Vagina (tissue), 2 donors: Measurements from ENCODE around the gene TLN1.

Source experiments
- POLR2A ChIP-seq, 2 donors: fragments of 450-650 bp; IDR thresholded peaks; one replicate each; pipeline ENCODE4 v1.6.1; 2017; ENCODE audit warnings: antibody characterized with exemption in 2 of 2, mild to moderate bottlenecking in 2 of 2, moderate library complexity in 2 of 2
- TF ChIP-seq, protein P1 (sequence below), 3 experiments: fragments of 450-650 bp in 2 of 3; fragments of 200-600 bp in 1 of 3; sonication (generic) in 1 of 3; IDR thresholded peaks; one replicate each; pipeline ENCODE4 v1.5.1; 2017 to 2019; ENCODE audit warnings: antibody characterized with exemption in 3 of 3, mild to moderate bottlenecking in 2 of 3, moderate library complexity in 2 of 3

DNA sequence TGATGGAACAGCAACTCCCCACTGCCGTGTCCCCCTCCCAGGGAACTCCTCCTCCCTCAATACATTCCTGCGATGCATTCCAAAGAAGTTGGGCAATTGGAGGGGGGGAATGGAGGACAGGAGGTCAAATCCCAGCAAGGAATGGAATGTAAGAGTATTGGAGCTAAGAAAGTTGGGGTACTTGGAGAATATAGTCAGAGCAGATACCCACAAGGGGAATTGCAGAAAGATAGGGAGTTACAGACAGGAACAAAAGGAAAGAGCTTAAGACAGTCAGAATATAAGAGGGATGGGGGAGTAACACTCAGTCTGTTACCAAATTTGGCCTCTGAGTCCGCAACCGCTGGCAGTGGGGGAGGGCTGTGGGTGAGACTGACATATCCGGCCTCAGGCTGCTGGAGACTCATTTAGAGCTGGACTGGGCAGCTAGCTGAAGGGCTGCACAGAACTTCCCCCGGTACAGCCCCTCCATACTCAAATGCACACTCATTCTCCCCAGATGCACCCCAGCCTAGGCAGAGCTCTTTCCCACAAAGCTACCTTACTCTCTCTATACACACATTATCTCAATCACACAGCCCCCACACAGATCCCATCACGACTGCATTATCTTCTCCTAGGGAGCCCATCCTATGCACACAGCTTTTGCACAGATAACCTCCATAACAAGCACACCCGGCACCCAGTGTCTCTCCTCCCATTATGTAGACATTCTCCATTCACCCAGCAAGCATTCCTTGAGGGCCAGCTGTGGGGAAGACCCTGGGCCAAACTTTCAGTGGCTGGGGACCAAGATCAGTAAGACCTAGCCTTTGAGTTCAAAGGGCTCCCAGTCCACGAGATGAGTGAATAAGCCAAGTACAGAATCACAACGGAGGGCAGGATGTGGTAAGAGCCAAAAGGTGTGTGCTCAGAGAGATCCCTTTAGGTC is 3.7 kb downstream of the TLN1 start:
- TF ChIP-seq, protein P1, sequence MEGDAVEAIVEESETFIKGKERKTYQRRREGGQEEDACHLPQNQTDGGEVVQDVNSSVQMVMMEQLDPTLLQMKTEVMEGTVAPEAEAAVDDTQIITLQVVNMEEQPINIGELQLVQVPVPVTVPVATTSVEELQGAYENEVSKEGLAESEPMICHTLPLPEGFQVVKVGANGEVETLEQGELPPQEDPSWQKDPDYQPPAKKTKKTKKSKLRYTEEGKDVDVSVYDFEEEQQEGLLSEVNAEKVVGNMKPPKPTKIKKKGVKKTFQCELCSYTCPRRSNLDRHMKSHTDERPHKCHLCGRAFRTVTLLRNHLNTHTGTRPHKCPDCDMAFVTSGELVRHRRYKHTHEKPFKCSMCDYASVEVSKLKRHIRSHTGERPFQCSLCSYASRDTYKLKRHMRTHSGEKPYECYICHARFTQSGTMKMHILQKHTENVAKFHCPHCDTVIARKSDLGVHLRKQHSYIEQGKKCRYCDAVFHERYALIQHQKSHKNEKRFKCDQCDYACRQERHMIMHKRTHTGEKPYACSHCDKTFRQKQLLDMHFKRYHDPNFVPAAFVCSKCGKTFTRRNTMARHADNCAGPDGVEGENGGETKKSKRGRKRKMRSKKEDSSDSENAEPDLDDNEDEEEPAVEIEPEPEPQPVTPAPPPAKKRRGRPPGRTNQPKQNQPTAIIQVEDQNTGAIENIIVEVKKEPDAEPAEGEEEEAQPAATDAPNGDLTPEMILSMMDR (IDR thresholded peaks at IDR 0.05), result no peak
- TF ChIP-seq POLR2A (IDR thresholded peaks at IDR 0.05), result peak in 1 of 2 donors; percentile 35
